ENCODE data around the gene HIPK1.
"Not testable (repeated sequence)": the region's sequence is repeated elsewhere in the genome, so short reads cannot be mapped to it uniquely, and the experiment has no call there.

HIPK1 gene

GRCh38 chr1:113981962-113982931 lies 53.1 kb downstream of the HIPK1 start:
- peak in 4 of 58 donors; percentile 6 to 45 (median 14) for DNase-seq

- no peak for DNase-seq
These were observed 53.8 kb downstream of the HIPK1 start for GRCh38 chr1:113982949-113983348.

GRCh38 chr1:113983391-113983790 lies 54.3 kb downstream of the HIPK1 start:
- no peak for DNase-seq

GRCh38 chr1:113983826-113984225 lies 54.7 kb downstream of the HIPK1 start:
- DNase-seq = no peak

GRCh38 chr1:113984710-113985109 lies 55.6 kb downstream of the HIPK1 start:
- no peak for DNase-seq

GRCh38 chr1:113986802-113987201 lies 57.7 kb downstream of the HIPK1 start:
- DNase-seq = no peak

GRCh38 chr1:113987259-113987658 lies 58.1 kb downstream of the HIPK1 start:
- no peak for DNase-seq

- DNase-seq = no peak
These were observed 61.4 kb downstream of the HIPK1 start for GRCh38 chr1:113990530-113990929.

GRCh38 chr1:113990961-113991360 lies 61.8 kb downstream of the HIPK1 start:
- DNase-seq = no peak

- no peak for DNase-seq
These were observed 62.4 kb downstream of the HIPK1 start for GRCh38 chr1:113991467-113991997.

GRCh38 chr1:113993072-113993471 lies 63.9 kb downstream of the HIPK1 start:
- peak in 27 of 58 donors; percentile 9 to 67 (median 34) for DNase-seq

- DNase-seq = no peak
These were observed 64.6 kb downstream of the HIPK1 start for GRCh38 chr1:113993766-113994165.

- DNase-seq = no peak
These were observed 66.3 kb downstream of the HIPK1 start for GRCh38 chr1:113995382-113995781.

GRCh38 chr1:113998361-113998760 lies 69.2 kb downstream of the HIPK1 start:
- no peak for DNase-seq

GRCh38 chr1:113999233-113999632 lies 70.1 kb downstream of the HIPK1 start:
- DNase-seq = no peak

GRCh38 chr1:113999799-114000198 lies 70.7 kb downstream of the HIPK1 start:
- DNase-seq = no peak

GRCh38 chr1:114000406-114000805 lies 71.3 kb downstream of the HIPK1 start:
- DNase-seq = no peak

GRCh38 chr1:114002492-114003239 lies 73.5 kb downstream of the HIPK1 start:
- no peak for DNase-seq

- no peak for DNase-seq
These were observed 74.3 kb downstream of the HIPK1 start for GRCh38 chr1:114003431-114003830.

GRCh38 chr1:114006825-114007224 lies 77.7 kb downstream of the HIPK1 start:
- not testable (repeated sequence) for DNase-seq

- DNase-seq = no peak
These were observed 79.4 kb downstream of the HIPK1 start for GRCh38 chr1:114008480-114008941.

- no peak for DNase-seq
These were observed 79.9 kb downstream of the HIPK1 start for GRCh38 chr1:114008993-114009392.

Data from anterior cingulate cortex (tissue), 58 donors.